CD4-positive, alpha-beta T cell treated with Interleukin-4 for 4 hours (primary cell): Measurements from ENCODE around the gene MYRFL.
A peak's percentile ranks its signal among the peaks of the same experiment; 100 is the strongest.
"Not testable (repeated sequence)": the region's sequence is repeated elsewhere in the genome, so short reads cannot be mapped to it uniquely, and the experiment has no call there.

ENCODE experiments used
- DNase-seq: peaks from one replicate; pipeline ENCODE4 v3.0.0-alpha.2; 2020

Gene MYRFL

GRCh38 chr12:69844416-69844815 is 19.4 kb downstream of the MYRFL start:
- DNase-seq, result no peak

DNA sequence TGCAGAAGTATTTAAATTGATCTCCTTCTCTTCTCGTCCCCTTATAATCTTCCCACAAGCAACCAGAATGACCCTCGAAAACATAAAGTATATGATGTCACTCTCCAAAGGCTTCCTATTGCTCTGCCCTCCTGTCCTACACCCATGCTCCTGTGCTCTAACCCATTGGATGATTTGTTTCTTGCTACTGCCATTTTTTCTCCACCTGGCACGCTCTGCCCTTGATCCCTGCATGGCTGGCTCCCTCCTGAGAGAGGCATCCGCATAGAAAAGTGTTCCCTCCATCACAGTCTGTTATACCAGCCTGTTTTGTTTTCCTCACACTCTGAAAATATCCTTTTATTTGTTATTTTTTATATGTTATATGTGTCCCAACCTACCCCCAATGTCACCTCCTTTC is 19.8 kb downstream of the MYRFL start:
- DNase-seq, result no peak

DNA sequence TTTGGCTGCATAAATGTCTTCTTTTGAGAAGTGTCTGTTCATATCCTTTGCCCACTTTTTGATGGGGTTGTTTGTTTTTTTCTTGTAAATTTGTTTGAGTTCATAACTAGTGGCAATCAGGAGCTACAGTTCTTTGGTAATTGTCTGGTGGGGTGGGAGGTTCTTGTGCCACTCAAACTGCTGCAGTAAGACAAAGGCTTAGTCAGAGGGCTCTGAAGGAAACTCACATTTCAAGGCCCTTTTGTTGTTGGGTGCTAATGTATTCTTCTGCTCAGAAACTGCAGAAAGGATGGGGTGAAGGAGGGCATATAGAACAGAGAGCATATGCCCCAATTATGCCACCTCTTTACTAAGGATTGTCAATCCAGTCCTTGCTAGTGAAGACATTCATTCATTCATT is 21.9 kb downstream of the MYRFL start:
- DNase-seq, result no peak

DNA sequence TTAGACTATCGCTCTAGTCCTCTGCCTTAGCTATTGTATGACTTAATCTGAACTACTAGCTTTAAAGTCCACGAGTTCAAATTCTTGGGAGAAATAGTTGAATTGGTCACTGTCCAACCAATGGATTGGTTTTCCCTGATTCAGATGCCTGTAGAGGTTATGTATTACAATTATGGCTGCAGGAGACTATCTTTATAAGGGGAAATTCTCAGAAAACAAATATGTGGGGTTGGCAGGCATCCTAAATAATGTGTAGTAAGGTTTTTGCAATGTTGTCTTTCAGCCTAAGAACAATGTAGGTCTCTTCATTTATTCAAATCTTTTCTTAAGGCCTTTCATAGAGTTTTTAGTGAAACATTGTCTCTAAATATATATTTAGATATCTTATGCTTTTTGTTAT is 26.9 kb downstream of the MYRFL start:
- no peak for DNase-seq

DNA sequence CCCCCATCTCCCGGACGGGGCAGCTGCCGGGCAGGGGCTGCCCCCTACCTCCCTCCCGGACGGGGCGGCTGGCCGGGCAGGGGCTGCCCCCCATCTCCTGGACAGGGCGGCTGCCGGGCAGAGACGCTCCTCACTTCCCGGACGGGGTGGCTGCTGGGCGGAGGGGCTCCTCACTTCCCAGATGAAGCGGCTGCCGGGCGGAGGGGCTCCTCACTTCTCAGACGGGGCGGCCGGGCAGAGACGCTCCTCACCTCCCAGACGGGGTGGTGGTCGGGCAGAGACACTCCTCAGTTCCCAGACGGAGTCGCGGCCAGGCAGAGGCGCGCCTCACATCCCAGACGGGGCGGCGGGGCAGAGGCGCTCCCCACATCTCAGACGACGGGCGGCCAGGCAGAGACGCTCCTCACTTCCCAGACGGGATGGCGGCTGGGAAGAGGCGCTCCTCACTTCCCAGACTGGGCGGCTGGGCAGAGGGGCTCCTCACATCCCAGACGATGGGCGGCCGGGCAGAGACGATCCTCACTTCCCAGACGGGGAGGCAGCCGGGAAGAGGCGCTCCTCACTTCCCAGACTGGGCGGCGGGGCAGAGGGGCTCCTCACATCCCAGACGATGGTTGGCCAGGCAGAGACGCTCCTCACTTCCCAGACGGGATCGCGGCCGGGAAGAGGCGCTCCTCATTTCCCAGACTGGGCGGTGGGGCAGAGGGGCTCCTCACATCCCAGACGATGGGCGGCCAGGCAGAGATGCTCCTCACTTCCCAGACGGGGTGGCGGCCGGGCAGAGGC is 28.3 kb downstream of the MYRFL start:
- not testable (repeated sequence) for DNase-seq

GRCh38 chr12:69866698-69867097 is 41.7 kb downstream of the MYRFL start:
- DNase-seq, result no peak

DNA sequence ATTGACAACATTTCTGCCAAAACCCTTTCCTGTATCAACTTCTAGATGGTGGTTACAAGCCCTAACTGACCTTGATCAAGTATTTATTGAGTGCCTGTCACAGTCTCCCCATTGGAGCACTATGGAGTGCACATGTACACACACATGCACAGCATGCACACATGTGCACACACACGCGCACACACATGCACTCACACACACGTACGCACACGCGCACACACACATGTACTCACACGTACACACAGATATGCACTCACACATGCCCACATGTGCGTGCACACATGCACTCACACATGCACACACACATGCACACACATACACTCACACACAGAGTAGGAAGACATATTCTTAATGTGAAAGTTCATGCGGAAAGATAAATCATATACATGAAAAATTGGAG is 43.7 kb downstream of the MYRFL start:
- DNase-seq, result no peak

GRCh38 chr12:69872804-69873203 is 47.8 kb downstream of the MYRFL start:
- no peak for DNase-seq

DNA sequence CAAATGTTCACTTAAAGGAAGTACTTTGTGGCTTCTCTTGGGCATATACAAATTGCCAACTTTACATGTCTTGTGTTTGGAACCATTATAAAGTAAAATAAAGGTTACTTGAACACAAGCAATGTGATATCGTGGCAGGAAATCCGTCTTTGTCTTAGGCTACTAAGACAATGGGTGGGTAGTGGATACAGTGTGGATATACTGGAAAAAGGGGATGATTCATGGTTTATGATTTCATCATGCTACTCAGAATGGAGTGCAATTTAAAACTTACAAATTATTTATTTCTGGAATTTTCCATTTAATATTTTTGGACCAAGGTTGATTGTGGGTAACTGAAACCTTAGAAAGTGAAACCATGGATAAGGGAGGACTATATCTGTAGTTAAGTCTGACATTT is 48.4 kb downstream of the MYRFL start:
- DNase-seq, result no peak

- DNase-seq, result no peak
Measured at GRCh38 chr12:69874606-69875005, 49.6 kb downstream of the MYRFL start.

- DNase-seq, result no peak
Measured at GRCh38 chr12:69875416-69875935, 50.4 kb downstream of the MYRFL start.

GRCh38 chr12:69879007-69879960 is 54.3 kb downstream of the MYRFL start:
- DNase-seq, result peak; percentile 63

- DNase-seq, result no peak
Measured at GRCh38 chr12:69880571-69880970, 55.5 kb downstream of the MYRFL start.

DNA sequence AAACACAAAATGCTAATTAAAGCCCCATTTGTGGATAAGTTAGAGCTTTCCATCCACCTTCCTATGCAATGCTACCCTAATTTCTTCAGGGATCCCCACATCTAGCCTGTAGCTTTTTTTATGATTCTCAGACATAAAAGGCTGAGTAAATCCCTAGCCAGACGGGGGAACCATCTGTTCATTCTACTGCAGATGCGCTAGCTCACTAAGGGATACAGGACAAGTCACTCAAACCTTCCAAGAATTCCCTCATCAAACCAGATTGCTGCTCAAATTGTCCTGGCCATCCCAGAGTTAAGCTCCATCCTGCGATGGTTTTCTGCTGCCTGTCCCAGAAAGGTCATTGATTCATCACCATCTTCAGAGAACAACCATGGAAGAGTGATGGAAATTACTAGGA is 56.7 kb downstream of the MYRFL start:
- DNase-seq, result no peak

GRCh38 chr12:69884386-69884785 is 59.4 kb downstream of the MYRFL start:
- no peak for DNase-seq

- DNase-seq, result no peak
Measured at GRCh38 chr12:69885658-69886057, 60.6 kb downstream of the MYRFL start.

DNA sequence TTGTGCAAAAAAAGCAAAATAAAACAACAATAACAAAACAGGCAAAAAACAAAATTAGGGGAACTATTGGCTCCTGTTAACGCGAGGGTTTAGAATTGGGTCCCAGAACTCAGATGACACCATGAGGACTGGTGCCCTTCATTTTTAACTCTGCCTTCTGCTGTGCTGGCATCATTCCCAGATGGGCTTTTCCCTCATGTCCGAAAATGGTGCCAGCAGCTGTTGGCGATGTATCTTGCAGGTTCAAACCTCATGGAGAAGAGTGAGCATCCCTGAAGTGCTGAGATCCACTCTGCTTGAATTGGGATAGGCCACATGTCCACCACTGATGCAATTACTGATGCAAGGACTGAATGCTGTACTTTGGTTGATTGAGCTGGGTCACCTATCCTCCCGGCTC is 61.1 kb downstream of the MYRFL start:
- no peak for DNase-seq

DNA sequence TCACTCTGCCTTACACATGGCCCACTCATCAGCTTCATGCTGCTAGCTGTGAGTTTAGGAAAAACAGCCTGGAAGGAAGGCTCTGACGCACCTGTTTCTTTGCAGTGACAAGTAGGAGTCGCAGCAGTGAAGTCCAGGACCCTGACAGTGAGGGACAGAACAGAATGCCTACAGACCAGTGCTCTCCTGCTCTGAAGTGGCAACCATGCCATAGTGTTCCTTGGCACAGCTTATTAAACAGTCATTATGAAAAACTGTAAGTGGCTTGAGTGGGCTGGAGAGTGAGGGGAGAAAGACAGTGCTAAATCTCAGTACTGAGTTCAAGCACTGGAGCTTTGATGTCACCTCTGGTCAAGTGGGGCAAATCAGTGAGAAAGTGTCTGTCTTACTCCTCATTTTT is 61.7 kb downstream of the MYRFL start:
- DNase-seq, result no peak

GRCh38 chr12:69888901-69889300 is 63.9 kb downstream of the MYRFL start:
- no peak for DNase-seq

- DNase-seq, result no peak
Measured at GRCh38 chr12:69894800-69895383, 69.9 kb downstream of the MYRFL start.

DNA sequence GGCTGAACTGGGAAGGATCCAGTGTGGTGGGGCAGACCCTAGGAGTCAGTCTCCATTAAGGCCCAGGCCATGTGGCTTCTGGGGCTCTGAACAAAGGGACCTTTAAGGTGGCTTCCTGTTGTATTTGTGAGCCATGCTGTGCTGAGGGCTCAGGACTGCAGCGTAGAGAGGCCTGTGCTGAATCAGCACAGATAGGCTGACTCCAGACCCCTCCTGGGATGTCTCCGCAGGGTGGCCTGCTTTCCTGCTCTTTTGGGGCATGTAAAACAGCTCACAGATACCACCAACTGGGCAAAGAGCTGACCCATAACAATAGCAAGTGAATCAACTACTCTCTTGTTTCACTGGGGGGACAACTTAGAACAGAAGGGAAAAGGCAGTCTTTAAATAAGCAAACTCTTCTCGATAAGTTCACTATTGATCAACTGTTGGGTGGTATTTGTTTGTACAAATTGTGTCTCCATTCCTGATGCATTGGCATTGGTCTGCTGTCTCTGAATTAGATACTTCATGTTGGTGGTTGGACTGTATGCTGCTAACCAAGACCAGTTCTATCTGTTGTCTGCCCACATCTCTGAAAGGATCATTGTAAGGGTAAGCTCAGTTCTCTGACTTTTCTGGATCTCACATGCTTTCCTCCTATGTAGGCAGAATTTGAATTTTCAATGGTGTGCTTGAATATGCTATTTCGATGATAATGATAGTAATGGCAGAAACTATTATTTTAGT is 71.8 kb downstream of the MYRFL start:
- no peak for DNase-seq

- no peak for DNase-seq
Measured at GRCh38 chr12:69897744-69898143, 72.7 kb downstream of the MYRFL start.

- no peak for DNase-seq
Measured at GRCh38 chr12:69898236-69898635, 73.2 kb downstream of the MYRFL start.
